ENCODE measurements around the gene RRP7A. TPM values are rescaled to one million over a fixed set of nuclear protein-coding genes. Genes with fewer than 3 reads are reported as not detected.
"Not testable (repeated sequence)": the region's sequence is repeated elsewhere in the genome, so short reads cannot be mapped to it uniquely, and the experiment has no call there.

RRP7A gene
- total RNA-seq, 1 experiment from 2014 or later, result 50.2 TPM

DNA sequence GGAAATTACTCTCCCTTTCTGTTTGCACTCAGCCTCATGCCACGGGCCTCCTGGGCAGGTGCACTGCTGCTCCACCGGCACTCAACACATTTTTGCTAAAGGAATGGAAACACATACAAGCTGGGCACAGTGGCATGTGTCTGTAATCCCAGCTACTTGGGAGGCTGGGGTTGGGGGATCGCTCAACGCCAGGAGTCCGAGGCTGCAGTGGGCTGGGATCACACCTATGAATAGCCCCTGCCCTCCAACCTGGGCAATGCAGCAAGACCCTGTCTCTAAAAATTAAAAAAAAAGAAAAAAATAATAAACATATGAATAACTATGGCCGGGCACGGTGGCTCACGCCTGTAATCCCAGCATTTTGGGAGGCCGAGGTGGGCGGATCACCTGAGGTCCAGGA lies 30.6 kb downstream of the RRP7A start:
- no peak for DNase-seq
- TF ChIP-seq, protein P1, sequence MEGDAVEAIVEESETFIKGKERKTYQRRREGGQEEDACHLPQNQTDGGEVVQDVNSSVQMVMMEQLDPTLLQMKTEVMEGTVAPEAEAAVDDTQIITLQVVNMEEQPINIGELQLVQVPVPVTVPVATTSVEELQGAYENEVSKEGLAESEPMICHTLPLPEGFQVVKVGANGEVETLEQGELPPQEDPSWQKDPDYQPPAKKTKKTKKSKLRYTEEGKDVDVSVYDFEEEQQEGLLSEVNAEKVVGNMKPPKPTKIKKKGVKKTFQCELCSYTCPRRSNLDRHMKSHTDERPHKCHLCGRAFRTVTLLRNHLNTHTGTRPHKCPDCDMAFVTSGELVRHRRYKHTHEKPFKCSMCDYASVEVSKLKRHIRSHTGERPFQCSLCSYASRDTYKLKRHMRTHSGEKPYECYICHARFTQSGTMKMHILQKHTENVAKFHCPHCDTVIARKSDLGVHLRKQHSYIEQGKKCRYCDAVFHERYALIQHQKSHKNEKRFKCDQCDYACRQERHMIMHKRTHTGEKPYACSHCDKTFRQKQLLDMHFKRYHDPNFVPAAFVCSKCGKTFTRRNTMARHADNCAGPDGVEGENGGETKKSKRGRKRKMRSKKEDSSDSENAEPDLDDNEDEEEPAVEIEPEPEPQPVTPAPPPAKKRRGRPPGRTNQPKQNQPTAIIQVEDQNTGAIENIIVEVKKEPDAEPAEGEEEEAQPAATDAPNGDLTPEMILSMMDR (conservative IDR thresholded peaks at IDR 0.05; ENCODE audit: low read depth, low read length), result no peak
- TF ChIP-seq EZH2 (IDR thresholded peaks at IDR 0.05; ENCODE audit: low read length, unreplicated experiment) (no peak), EZH2phosphoT487 (IDR thresholded peaks at IDR 0.05; ENCODE audit: borderline replicate concordance, low read length) (no peak)
- Histone ChIP-seq H3K9ac (ENCODE audit: low read length) (no peak overlapping the region), H3K9me2 (replicated peaks; ENCODE audit: low read length) (no peaks in the 10 kb centered on the region), H3K36me3 (ENCODE audit: low read depth, low read length) (no peaks in the 10 kb centered on the region), H3K27me3 (ENCODE audit: low read length) (no peaks in the 10 kb centered on the region), H2AFZ (ENCODE audit: low read length) (no peak overlapping the region), H3K4me1 (ENCODE audit: insufficient read depth, low read length) (no peaks in the 10 kb centered on the region), H4K20me1 (ENCODE audit: low read length) (no peaks in the 10 kb centered on the region), H3K9me3 (ENCODE audit: low read length) (no peaks in the 10 kb centered on the region), H3K4me3 (ENCODE audit: low read length) (no peak overlapping the region), H3K4me2 (ENCODE audit: low read length) (no peak overlapping the region), H3F3A (ENCODE audit: low read length, unreplicated experiment) (no peaks in the 10 kb centered on the region), H3K27ac (ENCODE audit: low read length) (no peak overlapping the region), H3K79me2 (ENCODE audit: low read length) (no peaks in the 10 kb centered on the region)
- intact Hi-C loops (cut with micrococcal nuclease), result no loop called here
- no peak for ATAC-seq
- POLR2A ChIA-PET (ENCODE audit: unreplicated experiment), result no interaction called here
- CTCF ChIA-PET, result no interaction called here
- no TSS peak for BruUV-seq (replicated peaks)

DNA sequence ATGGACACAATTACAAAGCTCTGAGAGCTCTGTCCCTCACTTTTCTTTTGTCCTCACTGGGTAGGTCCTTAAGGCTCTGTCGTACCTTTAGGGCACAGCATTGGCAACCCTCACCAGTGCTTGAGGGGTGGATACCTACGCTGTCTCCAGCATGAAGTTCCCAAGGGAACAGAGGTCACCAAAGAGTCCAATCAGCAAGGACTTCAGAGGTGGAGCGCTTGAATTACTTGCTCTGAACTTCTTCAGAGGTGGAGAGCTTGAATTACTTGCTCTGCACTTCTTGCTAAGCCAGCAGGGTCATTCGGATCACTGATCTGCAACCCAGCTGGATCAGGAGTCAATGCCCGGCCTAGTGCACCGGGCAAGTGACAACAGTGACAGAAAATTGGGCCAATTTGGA lies 35.1 kb downstream of the RRP7A start:
- CTCF ChIA-PET, result no interaction called here

DNA sequence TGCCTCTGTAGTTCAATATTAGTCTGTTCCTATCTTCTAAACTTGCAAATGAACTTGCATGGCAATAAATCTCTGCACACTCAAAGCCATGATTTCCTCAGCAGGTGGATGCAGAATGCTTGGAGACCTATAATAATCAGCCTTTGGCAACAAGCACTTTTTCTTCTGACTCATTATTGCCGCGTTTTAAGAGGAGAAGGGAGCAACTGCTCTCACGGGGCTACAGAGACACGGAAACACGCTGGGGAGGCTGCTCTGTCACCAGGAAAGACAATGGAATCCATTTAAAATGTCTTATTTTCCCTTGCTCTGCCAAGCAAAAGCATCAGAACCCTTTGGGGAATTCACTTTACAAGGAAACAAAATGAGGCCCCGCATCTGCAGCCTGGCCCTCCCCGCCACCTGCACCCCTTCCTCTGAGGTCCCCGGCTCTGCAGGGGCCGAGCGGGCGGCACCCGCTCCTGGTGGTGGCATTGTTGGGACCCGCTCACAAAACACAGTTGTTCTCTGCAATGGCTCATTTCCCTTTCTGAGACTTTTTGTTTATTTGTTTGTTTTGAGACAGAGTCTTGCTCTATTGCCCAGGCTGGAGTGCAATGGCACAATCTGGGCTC lies 35.9 kb downstream of the RRP7A start:
- H4K20me1 ChIP-seq (ENCODE audit: low read length); H3K4me1 ChIP-seq (ENCODE audit: insufficient read depth, low read length); H3K4me2 ChIP-seq (ENCODE audit: low read length); POLR2A ChIA-PET (ENCODE audit: unreplicated experiment); H3F3A ChIP-seq (ENCODE audit: low read length, unreplicated experiment); H3K27me3 ChIP-seq (ENCODE audit: low read length); ATAC-seq; DNase-seq; intact Hi-C loops (cut with micrococcal nuclease); H3K9me3 ChIP-seq (ENCODE audit: low read length); H3K36me3 ChIP-seq (ENCODE audit: low read depth, low read length); H3K9ac ChIP-seq (ENCODE audit: low read length); CTCF ChIA-PET; H3K27ac ChIP-seq (ENCODE audit: low read length); H3K79me2 ChIP-seq (ENCODE audit: low read length); H3K4me3 ChIP-seq (ENCODE audit: low read length); H2AFZ ChIP-seq (ENCODE audit: low read length); H3K9me2 ChIP-seq (replicated peaks; ENCODE audit: low read length); BruUV-seq (replicated peaks): not testable (repeated sequence)

More for the DNA sequence above, 35.1 kb downstream of the RRP7A start:
- Histone ChIP-seq H3K36me3 (ENCODE audit: low read depth, low read length) (no peaks in the 10 kb centered on the region), H3K9me3 (ENCODE audit: low read length) (no peaks in the 10 kb centered on the region), H3K27ac (ENCODE audit: low read length) (no peak overlapping the region), H3K27me3 (ENCODE audit: low read length) (no peaks in the 10 kb centered on the region), H3K9ac (ENCODE audit: low read length) (no peak overlapping the region), H3K9me2 (replicated peaks; ENCODE audit: low read length) (no peaks in the 10 kb centered on the region), H3K79me2 (ENCODE audit: low read length) (no peaks in the 10 kb centered on the region), H3F3A (ENCODE audit: low read length, unreplicated experiment) (no peaks in the 10 kb centered on the region), H3K4me1 (ENCODE audit: insufficient read depth, low read length) (no peaks in the 10 kb centered on the region), H3K4me3 (ENCODE audit: low read length) (no peak overlapping the region), H4K20me1 (ENCODE audit: low read length) (no peaks in the 10 kb centered on the region), H2AFZ (ENCODE audit: low read length) (no peak overlapping the region), H3K4me2 (ENCODE audit: low read length) (no peak overlapping the region)
- BruUV-seq (replicated peaks), result no TSS peak
- intact Hi-C loops (cut with micrococcal nuclease), result no loop called here
- POLR2A ChIA-PET (ENCODE audit: unreplicated experiment), result no interaction called here
- no peak for DNase-seq
- ATAC-seq, result no peak
- TF ChIP-seq EZH2 (IDR thresholded peaks at IDR 0.05; ENCODE audit: low read length, unreplicated experiment), result no peak
- TF ChIP-seq EZH2phosphoT487 (IDR thresholded peaks at IDR 0.05; ENCODE audit: borderline replicate concordance, low read length), result no peak
- TF ChIP-seq, protein P1 (conservative IDR thresholded peaks at IDR 0.05; ENCODE audit: low read depth, low read length), result no peak

Measured in PC-3 (cell line).